GM23338 (cell line): ENCODE results near the gene CTNNA2.

ENCODE experiments used
- CREB1 ChIP-seq: fragments of 250-450 bp; sonication (Bioruptor Pico); IDR thresholded peaks from 2 replicates; pipeline ENCODE4 v1.5.0; 2020; ENCODE audit warnings: low read depth, mild to moderate bottlenecking, moderate library complexity
- CTCF ChIP-seq, 2 experiments: fragments of 200-600 bp in 1 of 2; sonication (generic) in 1 of 2; conservative IDR thresholded peaks; 2 replicates each; pipeline versions ENCODE4 v1.5.1 to v1.6.1; 2016 to 2017; ENCODE audit warnings: antibody characterized with exemption in 2 of 2, low read depth in 2 of 2, mild to moderate bottlenecking in 2 of 2, moderate library complexity in 1 of 2
- ETS1 ChIP-seq: IDR thresholded peaks from 2 replicates; pipeline ENCODE4 v1.6.1; 2016; ENCODE audit warnings: antibody characterized with exemption
- EZH2 ChIP-seq: fragments of 200-600 bp; sonication (generic); IDR thresholded peaks from one replicate; pipeline ENCODE4 v1.8.0; 2017; ENCODE audit warnings: antibody characterized with exemption, mild to moderate bottlenecking, low read depth; ENCODE audit not compliant: unreplicated experiment
- EZH2phosphoT487 ChIP-seq: fragments of 200-600 bp; sonication (generic); IDR thresholded peaks from one replicate; pipeline ENCODE4 v1.8.1; 2018; ENCODE audit warnings: antibody characterized with exemption; ENCODE audit not compliant: unreplicated experiment
- JUNB ChIP-seq: IDR thresholded peaks from one replicate; pipeline ENCODE4 v1.6.1; 2016; ENCODE audit warnings: antibody characterized with exemption; ENCODE audit not compliant: unreplicated experiment
- NANOG ChIP-seq: IDR thresholded peaks from 2 replicates; pipeline ENCODE4 v1.6.1; 2016; ENCODE audit warnings: antibody characterized with exemption, borderline replicate concordance
- POLR2AphosphoS5 ChIP-seq: IDR thresholded peaks from 2 replicates; pipeline ENCODE4 v1.6.1; 2016; ENCODE audit warnings: antibody characterized with exemption, low read depth
- REST ChIP-seq: IDR thresholded peaks from one replicate; pipeline ENCODE4 v1.6.1; 2018; ENCODE audit warnings: antibody characterized with exemption; ENCODE audit not compliant: unreplicated experiment
- ZNF114 ChIP-seq: fragments of 250-450 bp; sonication (Bioruptor Pico); IDR thresholded peaks from 2 replicates; pipeline ENCODE4 v1.5.0; 2020; ENCODE audit warnings: mild to moderate bottlenecking, moderate library complexity
- ZNF331 ChIP-seq: fragments of 250-450 bp; sonication (Bioruptor Pico); IDR thresholded peaks from 2 replicates; pipeline ENCODE4 v1.5.0; 2020; ENCODE audit warnings: low read depth, mild to moderate bottlenecking, moderate library complexity

GRCh38 chr2:80169811-80170594, 657.2 kb downstream of the CTNNA2 start:
- no peak for TF ChIP-seq EZH2
- no peak for TF ChIP-seq CTCF (conservative IDR thresholded peaks at IDR 0.05; ENCODE audit: low read depth in 2 of 2)
- TF ChIP-seq POLR2AphosphoS5: no peak
- no peak for TF ChIP-seq REST
- TF ChIP-seq JUNB: no peak
- no peak for TF ChIP-seq ZNF114 (CRISPR knock-in tag)
- TF ChIP-seq NANOG: no peak
- no peak for TF ChIP-seq EZH2phosphoT487
- TF ChIP-seq ETS1: no peak
- TF ChIP-seq ZNF331 (CRISPR knock-in tag): no peak
- no peak for TF ChIP-seq CREB1 (CRISPR knock-in tag)
